Measurements from ENCODE around the gene CAGE1.

- TF ChIP-seq CTCF (IDR thresholded peaks at IDR 0.05; ENCODE audit: low read depth, low read length) = no peak
- TF ChIP-seq POLR2A (IDR thresholded peaks at IDR 0.05; ENCODE audit: extremely low read depth, insufficient read length) = no peak
- no peak for TF ChIP-seq MAX (IDR thresholded peaks at IDR 0.05; ENCODE audit: low read depth, low read length)
- no peak for TF ChIP-seq MYC (IDR thresholded peaks at IDR 0.05; ENCODE audit: low read depth, low read length)
Measured at GRCh38 chr6:7309050-7309449, 80.5 kb downstream of the CAGE1 start.
